Measurements from ENCODE around the gene PDZD2.

GRCh38 chr5:32022638-32023037 is 383.7 kb downstream of the PDZD2 start:
- TF ChIP-seq, protein P1, sequence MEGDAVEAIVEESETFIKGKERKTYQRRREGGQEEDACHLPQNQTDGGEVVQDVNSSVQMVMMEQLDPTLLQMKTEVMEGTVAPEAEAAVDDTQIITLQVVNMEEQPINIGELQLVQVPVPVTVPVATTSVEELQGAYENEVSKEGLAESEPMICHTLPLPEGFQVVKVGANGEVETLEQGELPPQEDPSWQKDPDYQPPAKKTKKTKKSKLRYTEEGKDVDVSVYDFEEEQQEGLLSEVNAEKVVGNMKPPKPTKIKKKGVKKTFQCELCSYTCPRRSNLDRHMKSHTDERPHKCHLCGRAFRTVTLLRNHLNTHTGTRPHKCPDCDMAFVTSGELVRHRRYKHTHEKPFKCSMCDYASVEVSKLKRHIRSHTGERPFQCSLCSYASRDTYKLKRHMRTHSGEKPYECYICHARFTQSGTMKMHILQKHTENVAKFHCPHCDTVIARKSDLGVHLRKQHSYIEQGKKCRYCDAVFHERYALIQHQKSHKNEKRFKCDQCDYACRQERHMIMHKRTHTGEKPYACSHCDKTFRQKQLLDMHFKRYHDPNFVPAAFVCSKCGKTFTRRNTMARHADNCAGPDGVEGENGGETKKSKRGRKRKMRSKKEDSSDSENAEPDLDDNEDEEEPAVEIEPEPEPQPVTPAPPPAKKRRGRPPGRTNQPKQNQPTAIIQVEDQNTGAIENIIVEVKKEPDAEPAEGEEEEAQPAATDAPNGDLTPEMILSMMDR (IDR thresholded peaks at IDR 0.05; ENCODE audit: low read depth, low read length), result no peak
- no peak for TF ChIP-seq EZH2phosphoT487 (IDR thresholded peaks at IDR 0.05; ENCODE audit: low read depth)

Measured in OCI-LY3 (cell line).